K562 (cell line): ENCODE data around the gene QPRT. TPM values are rescaled to one million over a fixed set of nuclear protein-coding genes. Genes with fewer than 3 reads are reported as not detected.
A peak's percentile ranks its signal among the peaks of the same experiment; 100 is the strongest.

Experiments used
- ARHGAP35 ChIP-seq: fragments of 450-650 bp; IDR thresholded peaks from 2 replicates; pipeline ENCODE4 v1.6.1; 2018; ENCODE audit not compliant: partially characterized antibody
- CHD2 ChIP-seq: IDR thresholded peaks from 2 replicates; pipeline ENCODE4 v1.6.1; 2011; ENCODE audit warnings: low read depth, low read length
- CREBBP ChIP-seq: IDR thresholded peaks from one replicate; pipeline ENCODE4 v1.6.1; 2012; ENCODE audit warnings: low read depth, mild to moderate bottlenecking, control low read depth, inconsistent platforms, low read length
- ETV1 ChIP-seq: fragments of 450-650 bp; conservative IDR thresholded peaks from 2 replicates; pipeline ENCODE4 v1.6.1; 2016; ENCODE audit warnings: missing genetic modification characterization, control low read depth, low read depth, missing compliant biosample characterization
- FOXA1 ChIP-seq: fragments of 450-650 bp; IDR thresholded peaks from 2 replicates; pipeline ENCODE4 v1.6.1; 2016; ENCODE audit warnings: mild to moderate bottlenecking, borderline replicate concordance
- HDAC3 ChIP-seq: fragments of 450-650 bp; IDR thresholded peaks from 2 replicates; pipeline ENCODE4 v1.6.1; 2018; ENCODE audit warnings: borderline replicate concordance, mild to moderate bottlenecking, moderate library complexity; ENCODE audit not compliant: partially characterized antibody
- HOXB6 ChIP-seq: fragments of 250-450 bp; sonication (Bioruptor Pico); IDR thresholded peaks from 2 replicates; pipeline ENCODE4 v1.5.1; 2022; ENCODE audit warnings: mild to moderate bottlenecking, borderline replicate concordance
- MXI1 ChIP-seq: IDR thresholded peaks from 2 replicates; pipeline ENCODE4 v1.6.1; 2011; ENCODE audit warnings: low read depth, mild to moderate bottlenecking, improper control_type of control experiment, low read length
- MYC ChIP-seq, 2 experiments: fragments of 250-450 bp in 1 of 2; sonication (Bioruptor Pico) in 1 of 2; IDR thresholded peaks; 2 replicates each; pipeline versions ENCODE4 v1.5.1 to v1.6.1; 2012 to 2021; ENCODE audit warnings: low read depth in 2 of 2, borderline replicate concordance in 1 of 2, improper control_type of control experiment in 1 of 2, low read length in 1 of 2, mild to moderate bottlenecking in 1 of 2, moderate library complexity in 1 of 2
- PML ChIP-seq: IDR thresholded peaks from 2 replicates; pipeline ENCODE4 v1.6.1; 2012; ENCODE audit warnings: low read length, inconsistent platforms
- POLR2AphosphoS2 ChIP-seq: IDR thresholded peaks from 2 replicates; pipeline ENCODE4 v1.6.1; 2012; ENCODE audit warnings: low read length, improper control_type of control experiment
- POLR2B ChIP-seq: fragments of 450-650 bp; IDR thresholded peaks from 2 replicates; pipeline ENCODE4 v1.6.1; 2018; ENCODE audit warnings: low read depth; ENCODE audit not compliant: partially characterized antibody
- POLR3A ChIP-seq: IDR thresholded peaks from 2 replicates; pipeline ENCODE4 v1.6.1; 2011; ENCODE audit warnings: borderline replicate concordance, mild to moderate bottlenecking, moderate library complexity; ENCODE audit not compliant: insufficient read length, insufficient read depth; ENCODE audit errors: extremely low read depth
- PRPF4 ChIP-seq: fragments of 200-400 bp; formaldehyde crosslinking; IDR thresholded peaks from one replicate; pipeline ENCODE4 v1.6.1; 2017; ENCODE audit warnings: low read length, low read depth, mild to moderate bottlenecking; ENCODE audit not compliant: insufficient read depth, poor library complexity, severe bottlenecking
- PTBP1 ChIP-seq: fragments of 200-400 bp; formaldehyde crosslinking; IDR thresholded peaks from 2 replicates; pipeline ENCODE4 v1.6.1; 2017; ENCODE audit warnings: low read depth, low read length
- RBM22 ChIP-seq: fragments of 200-400 bp; formaldehyde crosslinking; IDR thresholded peaks from 2 replicates; pipeline ENCODE4 v1.6.1; 2018; ENCODE audit warnings: low read length, low read depth; ENCODE audit not compliant: poor library complexity, severe bottlenecking
- SMAD4 ChIP-seq: fragments of 250-450 bp; sonication (Bioruptor Pico); conservative IDR thresholded peaks from 2 replicates; pipeline ENCODE4 v1.8.0; 2021; ENCODE audit warnings: inconsistent platforms, mild to moderate bottlenecking, moderate library complexity
- SPI1 ChIP-seq: IDR thresholded peaks from 2 replicates; pipeline ENCODE4 v1.6.1; 2011; ENCODE audit warnings: low read depth, low read length, control low read depth, borderline replicate concordance
- SUPT5H ChIP-seq: fragments of 450-650 bp; IDR thresholded peaks from 2 replicates; pipeline ENCODE4 v1.6.1; 2016
- TRIM24 ChIP-seq, 2 experiments: fragments of 450-650 bp; IDR thresholded peaks; 2 replicates each; pipeline ENCODE4 v1.6.1; 2016
- WHSC1 ChIP-seq: IDR thresholded peaks from one replicate; pipeline ENCODE4 v1.6.1; 2012; ENCODE audit warnings: low read length, control low read depth, inconsistent platforms
- YBX1 ChIP-seq: fragments of 450-650 bp; IDR thresholded peaks from 2 replicates; pipeline ENCODE4 v1.7.1; 2016; ENCODE audit warnings: mild to moderate bottlenecking
- ZFX ChIP-seq: sonication (generic); formaldehyde crosslinking; IDR thresholded peaks from 2 replicates; pipeline ENCODE4 v1.8.0; 2022; ENCODE audit warnings: mild to moderate bottlenecking, missing genetic modification reagents, moderate library complexity
- ZNF143 ChIP-seq: sonication (generic); formaldehyde crosslinking; IDR thresholded peaks from 2 replicates; pipeline ENCODE4 v1.9.0; 2022; ENCODE audit warnings: mild to moderate bottlenecking, missing genetic modification reagents
- ZNF24 ChIP-seq: fragments of 450-650 bp; IDR thresholded peaks from 2 replicates; pipeline ENCODE4 v1.6.1; 2016
- ZNF263 ChIP-seq: sonication (generic); formaldehyde crosslinking; IDR thresholded peaks from 2 replicates; pipeline ENCODE4 v1.8.0; 2022; ENCODE audit warnings: mild to moderate bottlenecking, missing genetic modification reagents, borderline replicate concordance
- ZNF384 ChIP-seq: IDR thresholded peaks from 2 replicates; pipeline ENCODE4 v1.6.1; 2012; ENCODE audit warnings: low read depth, low read length, improper control_type of control experiment
- polyA plus RNA-seq, 8 experiments: library from polyadenylated mRNA; depleted of rRNA in 4 of 8; stranded (reverse) in 5 of 8; unstranded in 3 of 8; fragments of >200 nt; fragmentation: Nextera tagmentation in 2 of 8; fragmentation: Illumina TruSeq in 1 of 8; extraction: Ambion mirVana in 2 of 8; extraction: Trizol in 1 of 8; gene quantifications; 2 replicates each; pipeline versions ENCODE4 v1.2.1 to v1.2.3, GENCODE V29; 2011 to 2014; ENCODE audit warnings: inconsistent platforms in 1 of 8, missing spikeins in 1 of 8
- total RNA-seq, 7 experiments: library from RNA; depleted of rRNA in 6 of 7; stranded (reverse); fragments of >200 nt in 6 of 7; fragmentation: Illumina TruSeq in 2 of 7; extraction: Trizol in 2 of 7; gene quantifications; 2 replicates each; pipeline versions ENCODE4 v1.2.1 to v1.2.3, GENCODE V29; 2011 to 2021; ENCODE audit warnings: low replicate concordance in 1 of 7
- TF ChIP-seq, protein P1 (sequence below): sonication (generic); formaldehyde crosslinking; IDR thresholded peaks from 2 replicates; pipeline ENCODE4 v1.8.1; 2023; ENCODE audit warnings: mild to moderate bottlenecking, missing genetic modification reagents
- TF ChIP-seq, protein P2 (sequence below), 2 experiments: fragments of 450-650 bp in 1 of 2; sonication (generic) in 1 of 2; formaldehyde crosslinking; conservative IDR thresholded peaks; 2 replicates each; pipeline versions ENCODE4 v1.4.0 to v1.8.1; 2020 to 2022; ENCODE audit warnings: mild to moderate bottlenecking in 1 of 2, missing genetic modification reagents in 1 of 2
- TF ChIP-seq, protein P3 (sequence below): fragments of 250-450 bp; sonication (Bioruptor Pico); IDR thresholded peaks from 2 replicates; pipeline ENCODE4 v1.5.0; 2021

The QPRT gene
- total and polyA plus RNA-seq, 9 of the 15 experiments (the other 6 are each of a cell fraction or from before 2014, with no cell fraction given): 7.7 to 112 (median 64.1) TPM

DNA sequence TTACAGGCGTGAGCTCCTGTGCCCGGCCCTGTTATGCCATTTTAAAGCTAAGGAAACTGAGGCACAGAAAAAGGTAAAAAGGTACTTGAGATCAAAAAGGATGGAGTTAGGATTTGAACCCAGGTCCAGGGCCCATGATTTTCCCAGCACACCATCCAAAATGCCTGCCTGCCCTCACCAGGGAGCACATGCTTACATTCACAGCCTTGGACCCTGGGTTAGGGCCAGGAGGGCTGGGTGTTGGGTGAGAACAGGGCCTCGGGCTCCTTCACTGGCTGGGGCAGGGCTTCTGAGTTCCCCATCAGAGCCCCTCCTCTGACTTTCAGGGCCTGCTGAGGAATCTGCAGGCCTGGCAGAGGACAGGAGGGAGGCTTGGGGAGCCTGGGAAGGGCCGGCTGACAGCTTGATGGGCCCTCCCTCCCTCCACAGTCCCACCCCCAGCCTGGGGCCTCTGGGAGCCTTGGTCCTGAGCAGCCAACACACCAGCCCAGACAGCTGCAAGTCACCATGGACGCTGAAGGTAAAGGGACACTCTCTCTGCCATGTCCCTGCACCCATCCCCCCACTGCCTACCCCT, at the start of gene QPRT (continued):
- TF ChIP-seq ARHGAP35: no peak
- no peak for TF ChIP-seq MXI1
- TF ChIP-seq SPI1: no peak
- no peak for TF ChIP-seq PRPF4
- TF ChIP-seq WHSC1: no peak
- TF ChIP-seq CREBBP: no peak
- no peak for TF ChIP-seq ETV1 (tag)
- TF ChIP-seq YBX1: no peak
- no peak for TF ChIP-seq RBM22
- no peak for TF ChIP-seq TRIM24 (IDR thresholded peaks at IDR 0.05)
- TF ChIP-seq ZNF143 (CRISPR knock-in tag): no peak
- no peak for TF ChIP-seq PML
- TF ChIP-seq, protein P1, sequence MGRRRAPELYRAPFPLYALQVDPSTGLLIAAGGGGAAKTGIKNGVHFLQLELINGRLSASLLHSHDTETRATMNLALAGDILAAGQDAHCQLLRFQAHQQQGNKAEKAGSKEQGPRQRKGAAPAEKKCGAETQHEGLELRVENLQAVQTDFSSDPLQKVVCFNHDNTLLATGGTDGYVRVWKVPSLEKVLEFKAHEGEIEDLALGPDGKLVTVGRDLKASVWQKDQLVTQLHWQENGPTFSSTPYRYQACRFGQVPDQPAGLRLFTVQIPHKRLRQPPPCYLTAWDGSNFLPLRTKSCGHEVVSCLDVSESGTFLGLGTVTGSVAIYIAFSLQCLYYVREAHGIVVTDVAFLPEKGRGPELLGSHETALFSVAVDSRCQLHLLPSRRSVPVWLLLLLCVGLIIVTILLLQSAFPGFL: no peak
- no peak for TF ChIP-seq FOXA1
- TF ChIP-seq, protein P2, sequence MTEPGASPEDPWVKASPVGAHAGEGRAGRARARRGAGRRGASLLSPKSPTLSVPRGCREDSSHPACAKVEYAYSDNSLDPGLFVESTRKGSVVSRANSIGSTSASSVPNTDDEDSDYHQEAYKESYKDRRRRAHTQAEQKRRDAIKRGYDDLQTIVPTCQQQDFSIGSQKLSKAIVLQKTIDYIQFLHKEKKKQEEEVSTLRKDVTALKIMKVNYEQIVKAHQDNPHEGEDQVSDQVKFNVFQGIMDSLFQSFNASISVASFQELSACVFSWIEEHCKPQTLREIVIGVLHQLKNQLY (CRISPR knock-in tag; conservative IDR thresholded peaks at IDR 0.05): no peak
- TF ChIP-seq HDAC3: no peak
- TF ChIP-seq, protein P3, sequence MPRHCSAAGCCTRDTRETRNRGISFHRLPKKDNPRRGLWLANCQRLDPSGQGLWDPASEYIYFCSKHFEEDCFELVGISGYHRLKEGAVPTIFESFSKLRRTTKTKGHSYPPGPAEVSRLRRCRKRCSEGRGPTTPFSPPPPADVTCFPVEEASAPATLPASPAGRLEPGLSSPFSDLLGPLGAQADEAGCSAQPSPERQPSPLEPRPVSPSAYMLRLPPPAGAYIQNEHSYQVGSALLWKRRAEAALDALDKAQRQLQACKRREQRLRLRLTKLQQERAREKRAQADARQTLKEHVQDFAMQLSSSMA: no peak
- TF ChIP-seq ZNF263 (CRISPR knock-in tag): no peak
- no peak for TF ChIP-seq SMAD4 (CRISPR knock-in tag)
- no peak for TF ChIP-seq POLR3A
- TF ChIP-seq ZNF384: 0 out of 2 replicates have a peak, but pooled peaks have one; percentile 10
- no peak; the same call in 1 of the 2 replicates for TF ChIP-seq POLR2AphosphoS2
- peak; percentile 58 for TF ChIP-seq ZFX (CRISPR knock-in tag)
- TF ChIP-seq CHD2: no peak; the same call in 1 of the 2 replicates
- 0 out of 2 replicates have a peak, but pooled peaks have one; percentile 61 for TF ChIP-seq SUPT5H
- TF ChIP-seq POLR2B: peak; percentile 60
- TF ChIP-seq HOXB6 (CRISPR knock-in tag): no peak
- no peak for TF ChIP-seq PTBP1
- no peak for TF ChIP-seq MYC (IDR thresholded peaks at IDR 0.05; ENCODE audit: low read depth, low read length)
- no peak for TF ChIP-seq MYC (CRISPR knock-in tag; IDR thresholded peaks at IDR 0.05; ENCODE audit: borderline replicate concordance, low read depth)
- TF ChIP-seq ZNF24: no peak
